ENCODE measurements around the gene GPER1.

- TF ChIP-seq CTCF (IDR thresholded peaks at IDR 0.05) (no peak), CEBPB (IDR thresholded peaks at IDR 0.05) (no peak), REST (IDR thresholded peaks at IDR 0.05) (no peak), KDM5A (IDR thresholded peaks at IDR 0.05) (no peak), RAD21 (conservative IDR thresholded peaks at IDR 0.05 in 1 of 2, IDR thresholded peaks at IDR 0.05 in 1 of 2) (no peak), MAX (IDR thresholded peaks at IDR 0.05) (no peak), HEYL (CRISPR knock-in tag; IDR thresholded peaks at IDR 0.05) (no peak), NFE2L2 (conservative IDR thresholded peaks at IDR 0.05; ENCODE audit: low read length) (no peak), POLR2A (IDR thresholded peaks at IDR 0.05; ENCODE audit: low read length) (no peak), CBX2 (IDR thresholded peaks at IDR 0.05; ENCODE audit: borderline replicate concordance, low read depth) (no peak), RFX5 (IDR thresholded peaks at IDR 0.05) (no peak), MAFK (IDR thresholded peaks at IDR 0.05; ENCODE audit: partially characterized antibody) (no peak)
These were observed 25.3 kb upstream of the GPER1 start for GRCh38 chr7:1062296-1063294.

Data from A549 (cell line).